Naive thymus-derived CD4-positive, alpha-beta T cell (primary cell): Measurements from ENCODE around the gene FAM184B. TPM values are rescaled to one million over a fixed set of nuclear protein-coding genes. Genes with fewer than 3 reads are reported as not detected.

Experiments used
- ATAC-seq: fragments of 150-1000 bp; cut with Tn5 transposase; 2 replicates; pipeline ENCODE4 v1.10.0; 2021; ENCODE audit warnings: mild to moderate bottlenecking, moderate library complexity
- CTCF ChIA-PET: fragments of 350-600 bp; sonication (Branson Sonifier 250); formaldehyde crosslinking; loops from one replicate; lab custom pipeline; 2021; ENCODE audit warnings: antibody characterized with exemption; lab: Charles Lee
- POLR2A ChIA-PET: fragments of 350-600 bp; sonication (Branson Sonifier 250); formaldehyde crosslinking; loops from one replicate; lab custom pipeline; 2021; ENCODE audit warnings: antibody characterized with exemption, inconsistent platforms; lab: Charles Lee
- DNase-seq, 9 donors: peaks; one replicate each; pipeline versions ENCODE4 v3.0.0 to v3.0.0-alpha.2; 2020 to 2022; ENCODE audit warnings: mixed read lengths in 1 of 9
- H3K27ac ChIP-seq: one replicate; pipeline ENCODE4 v1.7.0; 2013; ENCODE audit warnings: mild to moderate bottlenecking, low read depth, low read length, moderate library complexity
- H3K27me3 ChIP-seq, 2 donors: one replicate each; pipeline ENCODE4 v1.7.0; 2013; ENCODE audit warnings: low read length in 2 of 2, mild to moderate bottlenecking in 2 of 2, moderate library complexity in 2 of 2; ENCODE audit not compliant: control insufficient read depth in 2 of 2, insufficient read depth in 2 of 2
- H3K36me3 ChIP-seq, 3 experiments: 1 replicate in 2 of 3; 2 replicates in 1 of 3; pipeline ENCODE4 v1.7.0; 2013; ENCODE audit warnings: low read length in 3 of 3, mild to moderate bottlenecking in 3 of 3, moderate library complexity in 1 of 3; ENCODE audit not compliant: insufficient read depth in 3 of 3, control insufficient read depth in 2 of 3
- H3K4me1 ChIP-seq, 2 donors: one replicate each; pipeline ENCODE4 v1.7.0; 2013; ENCODE audit warnings: low read length in 2 of 2, mild to moderate bottlenecking in 2 of 2, moderate library complexity in 1 of 2; ENCODE audit not compliant: control insufficient read depth in 2 of 2, insufficient read depth in 2 of 2
- H3K4me3 ChIP-seq: 2 replicates; pipeline ENCODE4 v1.7.0; 2013; ENCODE audit warnings: mild to moderate bottlenecking, low read length
- H3K9me3 ChIP-seq, 3 experiments: 1 replicate in 2 of 3; 2 replicates in 1 of 3; pipeline ENCODE4 v1.7.0; 2013; ENCODE audit warnings: low read length in 3 of 3; ENCODE audit not compliant: control insufficient read depth in 2 of 3
- H3K27ac Mint-ChIP-seq, 9 donors: one replicate each; pipeline ENCODE4 v1.8.0; 2020 to 2022; ENCODE audit warnings: mixed read lengths in 9 of 9, mild to moderate bottlenecking in 8 of 9, moderate library complexity in 5 of 9, inconsistent platforms in 2 of 9
- H3K27me3 Mint-ChIP-seq, 5 donors: one replicate each; pipeline ENCODE4 v1.8.0; 2021 to 2022; ENCODE audit warnings: mixed read lengths in 5 of 5, mild to moderate bottlenecking in 1 of 5
- H3K36me3 Mint-ChIP-seq, 5 donors: one replicate each; pipeline ENCODE4 v1.8.0; 2020 to 2022; ENCODE audit warnings: mixed read lengths in 5 of 5, mild to moderate bottlenecking in 3 of 5, inconsistent platforms in 1 of 5
- H3K4me1 Mint-ChIP-seq, 7 donors: one replicate each; pipeline ENCODE4 v1.8.0; 2020 to 2022; ENCODE audit warnings: mixed read lengths in 7 of 7, mild to moderate bottlenecking in 3 of 7, inconsistent platforms in 1 of 7
- H3K4me3 Mint-ChIP-seq, 10 donors: one replicate each; pipeline ENCODE4 v1.8.0; 2020 to 2022; ENCODE audit warnings: mild to moderate bottlenecking in 10 of 10, mixed read lengths in 10 of 10, moderate library complexity in 6 of 10, inconsistent platforms in 2 of 10
- H3K9me3 Mint-ChIP-seq, 11 donors: one replicate each; pipeline ENCODE4 v1.8.0; 2020 to 2022; ENCODE audit warnings: mixed read lengths in 11 of 11, mild to moderate bottlenecking in 4 of 11, inconsistent platforms in 1 of 11, moderate library complexity in 1 of 11
- intact Hi-C, 2 donors: fragments of 100-400 bp; cut with micrococcal nuclease; formaldehyde crosslinking; loops; one replicate each; pipeline ENCODE4 v1.15.1; 2023
- polyA plus RNA-seq, 2 donors: library from polyadenylated mRNA; unstranded; fragments of 300-500 nt; fragmentation: Illumina TruSeq; gene quantifications; one replicate each; pipeline ENCODE4 v1.2.3, GENCODE V29; 2021
- total RNA-seq, 6 experiments: library from RNA in 5 of 6; stranded (reverse) in 5 of 6; gene quantifications; 1 replicate in 5 of 6; 2 replicates in 1 of 6; pipeline ENCODE4 v1.2.3 and lab custom pipeline; 2021 to 2026

FAM184B gene
- total and polyA plus RNA-seq, 7 experiments from 2014 or later = 0.08 TPM; not detected in 6

DNA sequence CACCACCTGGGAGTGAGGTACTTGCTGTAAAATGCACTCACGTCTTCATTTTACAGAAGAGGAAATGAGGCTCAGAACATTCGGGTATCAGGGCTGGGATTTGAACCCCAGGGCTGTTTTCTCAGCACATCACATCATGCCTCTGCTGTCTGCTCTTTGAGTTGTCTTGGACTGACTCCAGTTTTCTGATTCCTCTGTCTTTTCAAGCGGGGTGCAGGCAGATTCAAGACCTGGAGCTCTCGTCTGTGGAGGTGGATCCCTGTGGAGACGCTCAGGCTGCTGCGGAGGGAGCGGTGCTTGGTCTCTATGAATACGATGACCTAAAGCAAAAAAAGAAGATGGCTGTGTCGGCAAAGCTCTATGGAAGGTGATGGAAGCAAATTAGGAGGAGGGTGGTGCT lies 198.1 kb downstream of the FAM184B start:
- H3K4me1 ChIP-seq = peaks cover 4 to 10% of the 10 kb centered on the region in 2 donors
- H3K9me3 ChIP-seq = no peaks in the 10 kb centered on the region
- H3K4me3 Mint-ChIP-seq = no peak overlapping the region
- peaks cover 13 to 49% (median 20%) of the 10 kb centered on the region in 7 donors for H3K4me1 Mint-ChIP-seq
- H3K27ac Mint-ChIP-seq = no peak overlapping the region
- H3K36me3 ChIP-seq = peaks cover 0 to 63% (median 21%) of the 10 kb centered on the region in 3 experiments
- H3K4me3 ChIP-seq = no peak overlapping the region
- ATAC-seq = no peak
- H3K27ac ChIP-seq = no peak overlapping the region
- CTCF ChIA-PET = no interaction called here
- DNase-seq = no peak
- no peaks in the 10 kb centered on the region for H3K27me3 Mint-ChIP-seq
- intact Hi-C loops = no loop called here
- H3K9me3 Mint-ChIP-seq = no peaks in the 10 kb centered on the region
- H3K27me3 ChIP-seq = no peaks in the 10 kb centered on the region
- H3K36me3 Mint-ChIP-seq = peaks cover 11 to 57% (median 20%) of the 10 kb centered on the region in 5 donors
- POLR2A ChIA-PET = interaction anchor here (3.3 kb wide), 1 partner anchor 32 kb away, joined by 10 read pairs; the partner anchor contains the start of gene MED28

DNA sequence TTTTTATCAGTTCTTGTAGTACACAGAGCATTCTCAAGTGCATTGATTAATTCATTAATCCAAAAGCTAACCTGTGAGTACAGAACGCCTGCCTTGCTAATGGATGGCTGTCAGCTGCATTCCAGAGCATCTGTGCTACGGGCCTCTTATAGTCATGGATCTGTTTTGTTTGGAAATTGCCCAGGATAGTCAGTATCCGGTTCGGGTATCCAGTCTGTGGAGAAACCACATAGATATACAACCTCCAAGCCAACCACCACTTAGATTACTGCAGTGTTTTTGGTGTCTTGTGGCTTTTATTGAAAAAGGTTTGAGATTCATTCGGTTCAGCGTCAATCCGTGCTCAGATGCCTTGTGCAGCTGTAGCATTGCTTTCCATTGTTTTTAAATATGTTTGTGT lies 200.5 kb downstream of the FAM184B start:
- Histone ChIP-seq H3K36me3 (peaks cover 0 to 46% (median 21%) of the 10 kb centered on the region in 3 experiments), H3K4me3 (no peak overlapping the region), H3K4me1 (peaks cover 4 to 11% of the 10 kb centered on the region in 2 donors), H3K27me3 (no peaks in the 10 kb centered on the region), H3K27ac (no peak overlapping the region), H3K9me3 (no peaks in the 10 kb centered on the region)
- Mint-ChIP-seq H3K27ac (peak overlapping the region in 1 of 9 donors; percentile 36), H3K4me3 (peak overlapping the region in 1 of 10 donors; percentile 25), H3K27me3 (peaks cover 0 to 2% (median 0%) of the 10 kb centered on the region in 5 donors), H3K9me3 (peaks cover 0 to 3% (median 0%) of the 10 kb centered on the region in 11 donors), H3K36me3 (peaks cover 8 to 48% (median 12%) of the 10 kb centered on the region in 5 donors), H3K4me1 (peaks cover 20 to 49% (median 24%) of the 10 kb centered on the region in 7 donors)
- ATAC-seq (no peak), DNase-seq (no peak)
- intact Hi-C loops = no loop called here
- ChIA-PET CTCF (no interaction called here), POLR2A (interaction anchor here (0.6 kb wide), 1 partner anchor 12 kb away, joined by 3 read pairs; no protein-coding TSS in a partner anchor)

Other genes with a start within 250 kb of the FAM184B start
- 100 to 1,000 TPM in 1 of 5 experiments, 10 to 100 TPM in 4; 25.2 to 142 (median 54.9) TPM for gene LAP3, start 204.4 kb downstream of the FAM184B start, total RNA-seq
- gene LAP3, start 204.4 kb downstream of the FAM184B start, polyA plus RNA-seq = 10 to 100 TPM; 41.8 to 49.6 TPM
- gene MED28, start 167.0 kb downstream of the FAM184B start, total RNA-seq = 10 to 100 TPM; 50.1 to 82.1 (median 55.7) TPM
- 10 to 100 TPM; 42.1 to 42.8 TPM for gene MED28, start 167.0 kb downstream of the FAM184B start, polyA plus RNA-seq
- 10 to 100 TPM; 50.3 to 85.1 (median 73.8) TPM for gene DCAF16, start 29.1 kb upstream of the FAM184B start, total RNA-seq
- gene DCAF16, start 29.1 kb upstream of the FAM184B start, polyA plus RNA-seq = 10 to 100 TPM; 29.3 to 32.6 TPM
- 10 to 100 TPM in 1 of 5 experiments, 1 to 10 TPM in 1, under 1 TPM in 3; 0.24 to 44.1 (median 0.35) TPM for gene NCAPG, start 29.4 kb upstream of the FAM184B start, total RNA-seq
- gene NCAPG, start 29.4 kb upstream of the FAM184B start, polyA plus RNA-seq = under 1 TPM; 0.09 to 0.24 TPM
- 10 to 100 TPM in 4 of 5 experiments, 1 to 10 TPM in 1; 7.7 to 15.2 (median 13.1) TPM for gene LCORL, start 240.1 kb upstream of the FAM184B start, total RNA-seq
- gene LCORL, start 240.1 kb upstream of the FAM184B start, polyA plus RNA-seq = 1 to 10 TPM; 4.9 to 9.1 TPM